Subcutaneous abdominal adipose tissue (tissue), 5 donors: ENCODE data around the gene SPRYD4.
"Not testable (repeated sequence)": the region's sequence is repeated elsewhere in the genome, so short reads cannot be mapped to it uniquely, and the experiment has no call there.

Experiments
- H3K27ac ChIP-seq: one replicate; pipeline ENCODE4 v1.7.0; 2013; ENCODE audit warnings: low read depth, mild to moderate bottlenecking, inconsistent platforms, low read length, moderate library complexity
- H3K27me3 ChIP-seq, 5 donors: one replicate each; pipeline ENCODE4 v1.7.0; 2013; ENCODE audit warnings: low read length in 5 of 5, inconsistent platforms in 1 of 5; ENCODE audit not compliant: control insufficient read depth in 5 of 5, insufficient read depth in 4 of 5
- H3K36me3 ChIP-seq, 5 donors: one replicate each; pipeline ENCODE4 v1.7.0; 2013; ENCODE audit warnings: low read length in 5 of 5; ENCODE audit not compliant: control insufficient read depth in 5 of 5, insufficient read depth in 5 of 5
- H3K4me1 ChIP-seq, 5 donors: one replicate each; pipeline ENCODE4 v1.7.0; 2013; ENCODE audit warnings: low read length in 5 of 5, mild to moderate bottlenecking in 3 of 5, moderate library complexity in 1 of 5; ENCODE audit not compliant: control insufficient read depth in 5 of 5, insufficient read depth in 5 of 5
- H3K4me3 ChIP-seq, 5 donors: one replicate each; pipeline ENCODE4 v1.7.0; 2013; ENCODE audit warnings: low read length in 5 of 5, low read depth in 1 of 5
- H3K9ac ChIP-seq, 5 donors: one replicate each; pipeline ENCODE4 v1.7.0; 2013; ENCODE audit warnings: low read length in 5 of 5, mild to moderate bottlenecking in 4 of 5, moderate library complexity in 3 of 5
- H3K9me3 ChIP-seq, 5 donors: one replicate each; pipeline ENCODE4 v1.7.0; 2013; ENCODE audit warnings: low read length in 5 of 5; ENCODE audit not compliant: control insufficient read depth in 5 of 5
- donor health status: healthy.
- donor health status: healthy.
- donor health status: healthy.
- donor health status: healthy.
- donor health status: healthy.

The SPRYD4 gene

GRCh38 chr12:56490360-56490759, 22.0 kb downstream of the SPRYD4 start:
- H3K9me3 ChIP-seq: no peaks in the 10 kb centered on the region
- no peaks in the 10 kb centered on the region for H3K36me3 ChIP-seq
- no peak overlapping the region for H3K4me3 ChIP-seq

GRCh38 chr12:56493409-56494105, 25.2 kb downstream of the SPRYD4 start:
- not testable (repeated sequence) for H3K4me1 ChIP-seq, H3K36me3 ChIP-seq, H3K4me3 ChIP-seq, H3K9me3 ChIP-seq, H3K9ac ChIP-seq, H3K27ac ChIP-seq
- peaks cover 0 to 15% (median 2%) of the 10 kb centered on the region in 5 donors for H3K27me3 ChIP-seq

More at GRCh38 chr12:56490360-56490759, 22.0 kb downstream of the SPRYD4 start:
- no peak overlapping the region for H3K9ac ChIP-seq
- H3K4me1 ChIP-seq: peaks cover 6 to 21% (median 18%) of the 10 kb centered on the region in 5 donors
- H3K27ac ChIP-seq: no peak overlapping the region
- peaks cover 0 to 15% (median 3%) of the 10 kb centered on the region in 5 donors for H3K27me3 ChIP-seq

GRCh38 chr12:56494106-56494415, 25.7 kb downstream of the SPRYD4 start:
- not testable (repeated sequence) for H3K27ac ChIP-seq, H3K9ac ChIP-seq, H3K36me3 ChIP-seq, H3K9me3 ChIP-seq, H3K4me1 ChIP-seq, H3K4me3 ChIP-seq
- H3K27me3 ChIP-seq: peaks cover 0 to 10% (median 2%) of the 10 kb centered on the region in 5 donors

DNA sequence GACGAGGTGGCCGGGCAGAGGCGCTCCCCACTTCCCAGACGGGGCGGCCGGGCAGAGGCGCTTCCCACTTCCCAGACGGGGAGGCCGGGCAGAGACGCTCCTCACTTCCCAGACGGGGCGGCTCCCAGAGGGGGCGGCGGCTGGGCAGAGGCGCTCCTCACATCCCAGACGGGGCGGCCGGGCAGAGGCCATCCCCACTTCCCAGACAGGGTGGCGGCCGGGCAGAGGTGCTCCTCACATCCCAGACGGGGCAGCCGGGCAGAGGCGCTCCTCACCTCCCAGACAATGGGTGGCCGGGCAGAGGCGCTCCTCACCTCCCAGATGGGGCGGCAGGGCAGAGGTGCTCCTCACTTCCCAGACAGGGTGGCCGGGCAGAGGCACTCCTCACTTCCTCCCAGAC, 26.1 kb downstream of the SPRYD4 start:
- H3K9me3 ChIP-seq, H3K27me3 ChIP-seq, H3K9ac ChIP-seq, H3K4me3 ChIP-seq, H3K36me3 ChIP-seq, H3K27ac ChIP-seq, H3K4me1 ChIP-seq: not testable (repeated sequence)

GRCh38 chr12:56496704-56497103, 28.3 kb downstream of the SPRYD4 start:
- not testable (repeated sequence) for H3K4me1 ChIP-seq, H3K36me3 ChIP-seq, H3K27ac ChIP-seq, H3K27me3 ChIP-seq, H3K9me3 ChIP-seq, H3K9ac ChIP-seq
- H3K4me3 ChIP-seq: peak overlapping the region in 1 of 5 donors; percentile 27

- H3K4me1 ChIP-seq, H3K9me3 ChIP-seq, H3K36me3 ChIP-seq, H3K27me3 ChIP-seq, H3K9ac ChIP-seq, H3K27ac ChIP-seq, H3K4me3 ChIP-seq: not testable (repeated sequence)
Measured at GRCh38 chr12:56498126-56498902, 29.9 kb downstream of the SPRYD4 start.

GRCh38 chr12:56499452-56499851, 31.1 kb downstream of the SPRYD4 start:
- H3K4me3 ChIP-seq, H3K9me3 ChIP-seq, H3K36me3 ChIP-seq, H3K4me1 ChIP-seq, H3K27ac ChIP-seq, H3K27me3 ChIP-seq, H3K9ac ChIP-seq: not testable (repeated sequence)

DNA sequence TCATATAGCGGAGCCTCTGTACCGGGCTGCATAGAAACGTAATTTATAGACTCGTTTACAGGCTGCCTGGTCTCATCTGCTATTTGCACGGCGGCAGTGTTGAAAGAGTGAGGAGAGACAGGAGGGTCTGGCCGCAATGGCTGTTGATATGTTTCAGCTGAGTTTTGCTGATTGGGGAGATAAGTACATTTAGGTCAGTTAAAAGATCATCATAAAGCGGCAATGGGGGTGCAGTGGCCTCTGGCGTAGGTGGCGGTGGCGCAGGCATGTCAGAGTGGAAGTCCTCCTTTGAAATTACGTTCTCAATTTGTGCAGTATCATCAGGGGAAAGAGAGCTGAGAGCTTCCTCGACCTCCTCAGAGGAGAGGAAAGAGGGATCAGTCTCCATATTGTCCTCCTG, 31.5 kb downstream of the SPRYD4 start:
- not testable (repeated sequence) for H3K9me3 ChIP-seq, H3K4me3 ChIP-seq, H3K36me3 ChIP-seq, H3K27me3 ChIP-seq, H3K27ac ChIP-seq, H3K9ac ChIP-seq, H3K4me1 ChIP-seq

DNA sequence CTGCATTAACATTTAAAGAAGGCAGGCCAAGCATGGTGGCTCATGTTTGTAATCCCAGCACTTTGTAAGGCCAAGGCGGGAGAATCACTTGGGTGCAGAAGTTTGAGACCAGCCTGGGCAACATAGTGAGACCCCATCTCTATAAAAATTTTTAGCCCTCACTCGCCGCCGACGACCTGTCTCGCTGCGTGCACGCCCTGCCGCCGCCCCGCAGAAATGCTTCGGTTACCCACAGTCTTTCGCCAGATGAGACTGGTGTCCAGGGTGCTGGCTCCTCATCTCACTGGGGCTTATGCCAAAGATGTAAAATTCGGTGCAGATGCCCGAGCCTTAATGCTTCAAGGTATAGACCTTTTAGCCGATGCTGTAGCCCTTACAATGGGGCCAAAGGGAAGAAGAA, 42.4 kb downstream of the SPRYD4 start:
- Histone ChIP-seq H3K9ac (no peak overlapping the region), H3K27me3 (no peaks in the 10 kb centered on the region), H3K4me1 (peaks cover 0 to 4% (median 0%) of the 10 kb centered on the region in 5 donors), H3K4me3 (no peak overlapping the region), H3K36me3 (no peaks in the 10 kb centered on the region), H3K27ac (no peak overlapping the region), H3K9me3 (no peaks in the 10 kb centered on the region)

- H3K36me3 ChIP-seq, H3K4me3 ChIP-seq, H3K27ac ChIP-seq, H3K27me3 ChIP-seq, H3K9me3 ChIP-seq, H3K4me1 ChIP-seq: not testable (repeated sequence)
- H3K9ac ChIP-seq: peak overlapping the region in 1 of 5 donors; percentile 13
Measured at GRCh38 chr12:56514014-56514318, 45.6 kb downstream of the SPRYD4 start.
